ENCODE results near the gene ZNF595. TPM values are rescaled to one million over a fixed set of nuclear protein-coding genes. Genes with fewer than 3 reads are reported as not detected.
"Not testable (repeated sequence)": the region's sequence is repeated elsewhere in the genome, so short reads cannot be mapped to it uniquely, and the experiment has no call there.

The ZNF595 gene
- total RNA-seq, 2 donors from 2014 or later: 7.7 to 9.8 TPM

DNA sequence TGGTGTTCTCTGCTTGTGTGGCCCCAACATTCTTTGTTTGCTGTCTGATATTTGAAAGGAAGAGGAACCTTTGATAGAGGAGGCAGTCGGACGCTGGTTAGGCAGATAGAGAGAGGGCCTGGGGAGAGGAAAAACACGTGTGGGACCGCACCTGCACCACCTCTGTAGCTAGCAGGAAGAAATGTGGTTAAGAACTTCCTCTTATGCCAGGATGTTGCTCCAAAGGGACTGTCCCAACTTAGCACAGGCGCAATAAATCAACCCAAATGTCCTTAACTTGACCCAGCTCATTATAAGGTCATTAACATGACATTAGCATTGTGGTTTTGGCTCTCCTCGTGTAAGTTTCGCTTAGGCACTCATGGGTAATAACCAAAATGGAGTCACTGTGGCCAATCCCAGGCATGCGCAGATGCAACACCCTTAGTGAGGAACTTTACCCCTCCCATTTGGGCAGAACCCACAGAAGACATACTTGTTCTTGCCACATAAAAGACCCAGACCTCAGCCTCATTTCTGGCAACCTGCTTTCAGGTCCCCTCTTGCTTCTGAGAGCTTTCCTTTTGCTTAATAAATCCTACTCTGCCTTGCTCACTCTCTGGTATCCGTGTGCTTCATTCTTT, 1.4 kb upstream of the ZNF595 start:
- DNase-seq (ENCODE audit: low spot score in 2 of 2) (peak in 1 of 2 donors; percentile 60), ATAC-seq (peak; percentile 50 to 79)
- not testable (repeated sequence) for H3K36me3 Mint-ChIP-seq, H3K9me3 Mint-ChIP-seq, H3K27ac Mint-ChIP-seq

DNA sequence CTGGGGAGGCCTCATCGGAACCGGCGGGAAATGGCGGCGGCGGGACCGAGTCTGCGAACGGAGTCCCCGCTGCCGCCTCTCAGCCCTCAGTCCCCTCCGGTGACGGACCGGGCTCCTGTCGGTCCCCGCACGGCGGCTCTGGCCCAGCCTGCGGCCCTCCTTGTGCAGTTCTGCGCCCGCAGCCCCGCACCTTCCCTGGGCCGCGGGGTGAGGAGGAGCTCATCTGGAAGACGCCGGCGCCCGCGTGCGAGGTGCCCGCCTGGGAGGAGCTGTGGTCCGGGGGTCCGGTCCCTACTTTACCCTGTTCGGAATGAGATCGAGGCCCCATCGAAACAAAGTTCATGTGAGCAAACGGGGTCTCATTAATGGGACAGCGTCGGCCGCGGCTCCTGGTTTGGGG, 400 bp downstream of the ZNF595 start:
- not testable (repeated sequence) for H3K36me3 Mint-ChIP-seq; DNase-seq (ENCODE audit: low spot score in 2 of 2); H3K27ac Mint-ChIP-seq; H3K9me3 Mint-ChIP-seq
- peak in 1 of 2 donors; percentile 16 for ATAC-seq

DNA sequence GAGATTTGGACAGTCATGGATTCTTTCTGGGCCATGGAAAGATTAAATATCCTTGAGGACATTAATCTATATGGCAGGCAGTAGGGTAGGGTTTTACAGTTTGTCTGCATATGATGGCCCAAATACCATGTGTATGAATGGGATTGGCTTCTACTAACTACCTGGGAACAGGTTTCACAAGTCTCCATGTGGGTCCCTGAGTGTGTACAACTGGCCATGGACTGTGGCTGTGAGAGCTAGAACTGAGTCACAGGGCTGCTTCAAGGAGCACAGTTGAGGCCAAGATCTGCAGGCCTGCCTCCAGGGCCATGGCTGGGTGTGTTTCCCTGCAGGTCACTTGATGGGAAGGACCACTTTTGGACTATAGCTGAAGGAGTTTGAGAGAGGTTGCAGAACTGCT, 11.6 kb downstream of the ZNF595 start:
- not testable (repeated sequence) for DNase-seq (ENCODE audit: low spot score in 2 of 2); ATAC-seq; H3K27ac Mint-ChIP-seq
- Mint-ChIP-seq H3K36me3 (peaks cover 12% of the 10 kb centered on the region in 2 donors), H3K9me3 (peaks cover 11 to 12% of the 10 kb centered on the region in 2 donors)

DNA sequence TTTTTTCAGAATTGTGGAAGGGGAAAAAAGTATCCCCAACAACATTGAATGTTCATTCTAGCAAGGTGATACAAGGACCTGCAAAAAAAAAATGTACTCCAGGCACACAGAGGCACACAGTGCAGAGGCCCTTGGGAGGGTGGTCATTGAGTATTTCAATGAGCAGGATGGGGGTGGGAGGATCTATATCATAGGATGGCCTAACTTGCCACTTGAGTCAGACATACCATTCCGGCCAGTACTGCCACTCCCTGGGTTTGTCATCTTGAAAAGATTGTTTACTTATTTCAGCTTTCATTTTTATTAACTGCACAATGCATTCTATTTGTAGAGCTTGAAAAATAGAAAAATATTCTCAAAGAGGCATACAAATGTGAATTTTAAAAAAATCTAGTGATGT, 18.7 kb downstream of the ZNF595 start:
- peaks cover 67 to 71% of the 10 kb centered on the region in 2 donors for H3K36me3 Mint-ChIP-seq

DNA sequence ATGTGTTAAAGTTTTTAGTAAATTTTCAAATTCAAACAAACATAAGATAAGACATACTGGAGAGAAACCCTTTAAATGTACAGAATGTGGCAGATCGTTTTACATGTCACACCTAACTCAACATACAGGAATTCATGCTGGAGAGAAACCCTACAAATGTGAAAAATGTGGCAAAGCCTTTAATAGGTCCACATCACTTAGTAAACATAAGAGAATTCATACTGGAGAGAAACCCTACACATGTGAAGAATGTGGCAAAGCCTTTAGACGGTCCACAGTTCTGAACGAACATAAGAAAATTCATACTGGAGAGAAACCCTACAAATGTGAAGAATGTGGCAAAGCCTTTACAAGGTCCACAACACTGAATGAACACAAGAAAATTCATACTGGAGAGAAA, 32.8 kb downstream of the ZNF595 start:
- Mint-ChIP-seq H3K27ac (no peak overlapping the region), H3K36me3 (peaks cover 40 to 64% of the 10 kb centered on the region in 2 donors), H3K9me3 (peaks cover 41 to 49% of the 10 kb centered on the region in 2 donors)
- ATAC-seq: no peak
- DNase-seq (ENCODE audit: low spot score in 2 of 2): no peak

More for the DNA sequence above, 18.7 kb downstream of the ZNF595 start:
- no peak for DNase-seq (ENCODE audit: low spot score in 2 of 2)
- ATAC-seq: no peak
- Mint-ChIP-seq H3K27ac (no peak overlapping the region), H3K9me3 (peaks cover 32 to 52% of the 10 kb centered on the region in 2 donors)

DNA sequence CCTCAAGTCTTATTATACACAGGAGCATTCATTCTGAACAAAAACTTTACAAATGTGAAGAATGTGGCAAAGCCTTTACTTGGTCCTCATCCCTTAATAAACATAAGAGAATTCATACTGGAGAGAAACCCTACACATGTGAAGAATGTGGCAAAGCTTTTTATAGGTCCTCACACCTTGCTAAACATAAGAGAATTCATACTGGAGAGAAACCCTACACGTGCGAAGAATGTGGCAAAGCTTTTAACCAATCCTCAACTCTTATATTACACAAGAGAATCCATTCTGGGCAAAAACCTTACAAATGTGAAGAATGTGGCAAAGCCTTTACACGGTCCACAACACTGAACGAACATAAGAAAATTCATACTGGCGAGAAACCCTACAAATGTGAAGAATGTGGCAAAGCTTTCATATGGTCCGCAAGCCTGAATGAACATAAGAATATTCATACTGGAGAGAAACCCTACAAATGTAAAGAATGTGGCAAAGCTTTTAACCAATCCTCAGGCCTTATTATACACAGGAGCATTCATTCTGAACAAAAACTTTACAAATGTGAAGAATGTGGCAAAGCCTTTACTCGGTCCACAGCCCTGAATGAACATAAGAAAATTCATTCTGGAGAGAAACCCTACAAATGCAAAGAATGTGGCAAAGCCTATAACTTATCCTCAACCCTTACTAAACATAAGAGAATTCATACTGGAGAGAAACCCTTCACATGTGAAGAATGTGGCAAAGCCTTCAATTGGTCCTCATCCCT, 33.6 kb downstream of the ZNF595 start:
- not testable (repeated sequence) for ATAC-seq; DNase-seq (ENCODE audit: low spot score in 2 of 2); H3K27ac Mint-ChIP-seq
- Mint-ChIP-seq H3K9me3 (peaks cover 46 to 53% of the 10 kb centered on the region in 2 donors), H3K36me3 (peaks cover 41 to 66% of the 10 kb centered on the region in 2 donors)

DNA sequence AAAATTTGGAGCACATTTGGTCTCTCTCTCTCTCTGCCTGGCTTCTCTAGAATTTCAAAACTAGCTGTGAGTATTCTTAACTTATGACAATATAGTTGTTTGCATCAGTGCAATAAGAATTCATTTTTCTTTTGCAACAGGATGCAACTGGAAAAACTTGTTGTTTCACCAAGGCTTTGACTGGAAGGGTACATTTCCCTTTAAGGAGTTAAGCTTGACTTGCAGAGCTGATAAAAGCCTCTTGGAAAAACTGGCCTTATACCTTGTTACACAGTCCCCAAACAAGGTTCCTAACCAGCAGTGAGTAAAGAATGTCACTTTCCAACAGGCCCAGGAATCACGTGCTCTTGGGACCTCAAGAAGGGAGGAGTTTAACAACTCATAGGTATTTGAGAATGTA, 45.3 kb downstream of the ZNF595 start:
- DNase-seq (ENCODE audit: low spot score in 2 of 2): no peak
- Mint-ChIP-seq H3K27ac (no peak overlapping the region), H3K9me3 (peaks cover 24 to 37% of the 10 kb centered on the region in 2 donors), H3K36me3 (peaks cover 49 to 53% of the 10 kb centered on the region in 2 donors)
- no peak for ATAC-seq

DNA sequence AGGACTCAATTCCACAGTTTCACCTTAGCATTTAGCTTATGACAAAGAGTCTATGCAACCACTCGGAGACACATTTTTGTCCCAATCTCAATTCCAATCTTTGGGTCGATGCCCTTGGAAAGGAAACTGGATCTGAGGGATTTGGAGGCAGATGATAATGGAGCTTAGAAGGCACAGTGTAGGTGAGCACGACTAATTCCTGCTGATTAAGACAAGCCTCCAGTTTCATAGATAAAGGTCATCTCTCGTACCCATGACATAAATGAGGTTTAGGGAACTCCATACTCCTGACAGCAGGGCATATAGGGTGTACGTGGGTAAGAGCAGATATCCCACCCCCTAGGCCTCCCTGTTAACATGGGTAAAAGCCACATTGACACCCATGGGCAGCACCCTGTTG, 46.7 kb downstream of the ZNF595 start:
- peaks cover 44 to 52% of the 10 kb centered on the region in 2 donors for H3K36me3 Mint-ChIP-seq
- DNase-seq (ENCODE audit: low spot score in 2 of 2) (no peak), ATAC-seq (no peak)
- peaks cover 21 to 35% of the 10 kb centered on the region in 2 donors for H3K9me3 Mint-ChIP-seq
- H3K27ac Mint-ChIP-seq: no peak overlapping the region

DNA sequence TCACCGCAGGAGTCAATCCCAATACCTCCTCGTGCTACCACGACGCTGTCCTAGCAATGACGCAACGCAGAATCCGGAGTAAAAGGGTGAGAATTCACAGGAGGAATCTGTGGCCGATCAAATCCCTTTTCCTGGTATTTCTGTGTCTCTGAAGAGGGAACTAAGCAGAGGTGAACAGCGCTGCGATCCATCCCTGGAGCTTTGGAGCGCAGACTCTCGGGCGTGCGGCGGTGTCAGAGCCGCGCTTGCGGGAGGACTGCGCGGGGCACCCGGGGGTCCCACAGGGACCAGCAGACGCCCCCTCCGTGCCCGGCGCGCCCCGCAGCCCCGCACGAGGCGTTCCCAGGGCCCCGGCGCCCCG, 53.9 kb downstream of the ZNF595 start:
- H3K27ac Mint-ChIP-seq: no peak overlapping the region
- peaks cover 20 to 65% of the 10 kb centered on the region in 2 donors for H3K9me3 Mint-ChIP-seq
- ATAC-seq (no peak), DNase-seq (ENCODE audit: low spot score in 2 of 2) (no peak)
- peaks cover 61 to 65% of the 10 kb centered on the region in 2 donors for H3K36me3 Mint-ChIP-seq

DNA sequence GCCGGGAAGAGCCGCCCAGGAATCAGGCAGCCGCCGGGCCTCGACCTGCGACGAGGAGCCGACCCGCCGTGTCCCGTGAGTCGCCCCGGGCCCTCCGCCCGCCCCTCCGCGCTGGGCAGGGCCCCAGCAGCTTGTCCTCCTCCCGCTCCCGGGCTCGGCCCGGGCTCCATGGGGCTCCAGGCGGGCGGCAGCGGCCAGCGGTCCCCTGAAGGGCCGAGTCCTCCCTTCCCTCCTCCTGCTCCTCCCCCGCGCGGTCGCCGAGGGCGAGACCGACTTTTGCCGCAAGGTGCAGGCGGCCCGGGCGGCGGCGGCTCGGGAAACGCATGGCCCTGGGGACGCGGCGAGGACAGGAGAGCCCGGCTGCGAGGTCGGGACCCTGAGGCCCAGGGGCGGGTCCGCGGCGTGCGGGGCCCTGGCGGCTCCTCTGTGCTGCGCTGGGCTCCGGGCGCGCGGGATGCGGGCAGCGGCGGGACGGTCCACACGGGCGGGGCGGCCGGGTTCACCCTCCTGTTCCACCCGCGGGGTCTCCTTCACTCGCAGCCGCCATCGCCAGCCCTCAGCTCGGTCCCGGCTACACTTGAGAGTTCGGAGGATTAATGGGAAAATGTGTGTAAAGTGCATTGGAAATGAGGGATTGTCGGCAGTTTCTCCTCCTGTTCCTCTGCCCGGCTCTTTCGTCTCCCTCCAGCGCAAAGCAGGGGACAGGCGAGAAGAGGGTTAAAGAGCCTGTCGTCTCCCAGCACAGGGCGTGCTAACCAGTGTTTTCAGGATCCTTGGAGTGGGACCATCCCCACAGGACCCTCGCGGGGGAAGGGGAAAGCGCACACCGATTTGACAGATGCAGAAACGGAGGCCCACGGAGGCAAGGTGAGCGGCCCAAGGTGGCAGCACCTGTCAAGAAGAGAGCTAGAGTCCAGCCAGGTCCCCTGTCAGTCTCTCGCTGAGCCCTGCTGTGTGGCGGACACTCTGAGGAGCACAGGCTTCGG, 54.6 kb downstream of the ZNF595 start:
- Mint-ChIP-seq H3K9me3 (peaks cover 17 to 61% of the 10 kb centered on the region in 2 donors), H3K27ac (no peak overlapping the region), H3K36me3 (peaks cover 54 to 60% of the 10 kb centered on the region in 2 donors)
- ATAC-seq (no peak), DNase-seq (ENCODE audit: low spot score in 2 of 2) (no peak)

DNA sequence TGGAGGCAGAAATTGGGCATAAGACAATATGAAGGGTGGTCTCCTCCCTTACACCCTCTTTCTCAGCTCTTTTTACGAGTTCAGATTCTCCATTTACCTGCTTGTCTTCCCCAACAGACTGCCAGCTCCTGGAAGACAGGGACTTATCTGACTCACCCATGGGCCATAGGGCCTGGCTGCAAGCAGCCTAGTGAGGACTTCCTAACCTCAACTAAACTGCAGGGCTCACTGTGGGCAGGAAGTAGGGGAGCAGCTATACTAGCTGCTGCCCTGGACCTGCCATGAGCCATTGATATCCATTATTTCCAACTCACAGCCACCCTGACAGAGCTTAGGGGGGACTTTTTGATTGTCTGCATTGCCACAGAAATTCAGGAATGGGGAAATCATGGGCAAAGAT, 59.6 kb downstream of the ZNF595 start:
- peaks cover 17 to 73% of the 10 kb centered on the region in 2 donors for H3K9me3 Mint-ChIP-seq
- peaks cover 43 to 61% of the 10 kb centered on the region in 2 donors for H3K36me3 Mint-ChIP-seq
- no peak for DNase-seq (ENCODE audit: low spot score in 2 of 2)
- ATAC-seq: no peak
- no peak overlapping the region for H3K27ac Mint-ChIP-seq

DNA sequence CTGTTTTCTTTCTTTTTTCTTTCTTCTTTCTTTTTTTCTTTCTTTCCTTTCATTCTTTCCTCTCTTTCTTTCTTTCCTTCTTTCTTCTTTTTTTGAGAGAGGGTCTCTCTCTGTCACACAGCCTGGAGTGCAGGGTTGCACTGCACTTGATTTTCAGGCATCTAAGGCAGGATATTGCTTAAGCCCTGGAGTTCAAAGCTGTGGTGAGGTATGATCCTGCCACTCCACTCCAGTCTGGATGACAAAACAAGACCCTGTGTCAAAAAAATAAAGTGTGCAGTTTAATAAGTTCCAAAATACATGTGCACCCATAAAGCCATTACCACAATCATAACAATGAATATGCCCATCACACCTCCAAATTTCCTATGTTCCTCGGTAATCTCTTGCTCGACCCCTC, 60.6 kb downstream of the ZNF595 start:
- Mint-ChIP-seq H3K27ac (no peak overlapping the region), H3K36me3 (peaks cover 35 to 52% of the 10 kb centered on the region in 2 donors), H3K9me3 (peaks cover 16 to 66% of the 10 kb centered on the region in 2 donors)
- no peak for DNase-seq (ENCODE audit: low spot score in 2 of 2)
- ATAC-seq: no peak

DNA sequence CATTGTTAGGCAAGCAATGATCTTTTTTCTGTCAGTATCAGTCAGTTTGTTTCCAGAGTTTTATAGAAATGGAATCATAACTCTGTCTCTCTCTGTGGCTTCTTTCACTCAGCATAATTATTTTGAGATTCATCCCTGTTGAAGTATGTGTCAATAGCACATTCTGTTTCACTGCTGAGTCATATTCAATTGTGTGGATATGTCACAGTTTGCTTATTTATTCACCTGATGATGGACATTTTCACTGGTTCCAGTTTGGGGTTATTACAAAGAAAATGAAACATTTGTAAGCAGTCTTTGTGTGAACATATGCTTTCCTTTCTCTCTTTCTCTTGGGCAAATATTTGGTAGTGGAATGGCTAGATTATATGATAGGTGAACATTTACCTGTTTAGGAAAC, 61.0 kb downstream of the ZNF595 start:
- Mint-ChIP-seq H3K9me3 (peaks cover 11 to 62% of the 10 kb centered on the region in 2 donors), H3K27ac (no peak overlapping the region), H3K36me3 (peaks cover 31 to 51% of the 10 kb centered on the region in 2 donors)
- ATAC-seq (peak in 1 of 2 donors; percentile 30), DNase-seq (ENCODE audit: low spot score in 2 of 2) (no peak)

DNA sequence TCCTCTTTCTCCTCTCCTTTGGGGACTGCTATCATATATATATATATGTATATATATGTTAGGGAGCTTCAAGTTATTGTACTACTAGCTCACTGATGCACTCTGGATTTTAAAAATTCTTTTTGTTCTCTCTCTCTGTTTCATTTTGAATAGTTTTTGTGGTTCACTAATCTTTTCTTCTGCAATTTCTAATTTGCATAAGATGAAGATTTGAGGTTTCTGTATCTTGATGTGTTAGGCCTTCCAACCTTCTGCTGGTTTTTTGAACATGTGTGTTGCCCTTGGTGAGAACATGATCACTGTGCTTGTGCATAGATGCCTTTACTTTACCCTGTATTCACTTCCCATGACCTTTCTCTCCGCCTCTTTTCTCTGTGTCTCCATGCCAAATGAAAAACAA, 63.4 kb downstream of the ZNF595 start:
- Mint-ChIP-seq H3K9me3 (peaks cover 12 to 57% of the 10 kb centered on the region in 2 donors), H3K36me3 (peaks cover 26 to 49% of the 10 kb centered on the region in 2 donors), H3K27ac (no peak overlapping the region)
- no peak for DNase-seq (ENCODE audit: low spot score in 2 of 2)
- ATAC-seq: peak; percentile 55 to 70

DNA sequence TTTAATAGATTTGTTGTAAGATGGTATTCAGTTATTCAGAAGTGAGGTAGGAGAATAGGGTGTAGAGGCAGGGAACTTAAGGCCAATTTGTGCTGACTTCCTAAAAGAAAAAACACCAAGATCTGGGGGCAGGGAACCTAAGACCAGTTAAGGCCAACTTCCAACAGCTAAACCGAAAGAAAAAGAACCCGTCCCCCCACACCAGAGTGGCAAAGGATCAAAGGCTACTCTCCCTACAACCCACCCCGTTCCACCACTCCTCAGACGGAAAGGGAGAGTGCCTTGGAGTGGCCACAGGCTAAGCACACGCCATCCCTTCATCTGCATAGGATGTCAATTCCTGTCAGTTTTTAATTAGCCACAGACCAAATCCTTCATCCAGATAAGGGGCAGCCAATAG, 67.5 kb downstream of the ZNF595 start:
- peaks cover 21 to 46% of the 10 kb centered on the region in 2 donors for H3K9me3 Mint-ChIP-seq
- DNase-seq (ENCODE audit: low spot score in 2 of 2) (no peak), ATAC-seq (no peak)
- H3K27ac Mint-ChIP-seq: no peak overlapping the region
- H3K36me3 Mint-ChIP-seq: peaks cover 36 to 67% of the 10 kb centered on the region in 2 donors

DNA sequence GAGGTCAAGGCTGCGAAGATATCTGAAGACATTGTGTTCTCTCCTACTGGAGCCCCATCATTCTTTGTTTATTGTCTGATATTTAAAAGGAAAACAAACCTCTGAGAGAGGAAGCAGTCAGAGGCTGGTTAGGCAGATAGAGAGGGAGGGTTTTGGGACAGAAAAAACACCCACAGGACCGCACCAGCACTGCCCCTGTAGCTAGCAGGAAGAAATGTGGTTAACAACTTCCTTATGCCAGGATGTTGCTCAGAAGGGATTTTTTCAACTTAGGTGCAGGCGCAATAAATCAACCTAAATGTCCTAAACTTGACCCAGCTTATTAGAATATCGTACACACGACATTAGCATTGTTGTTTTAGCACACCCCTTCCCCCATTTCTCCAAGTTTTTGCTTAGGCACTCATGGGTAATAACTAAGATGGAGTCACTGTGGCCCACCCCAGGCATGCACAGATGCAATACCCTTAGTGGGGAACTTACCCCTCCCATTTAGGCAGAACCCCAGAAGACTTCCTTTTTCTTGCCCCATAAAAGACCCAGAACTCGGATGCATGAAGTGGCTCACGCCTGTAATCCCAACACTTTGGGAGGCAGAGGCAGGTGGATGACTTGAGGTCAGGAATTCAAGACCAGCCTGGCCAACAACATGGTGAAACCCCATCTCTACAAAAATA, 68.4 kb downstream of the ZNF595 start:
- no peak overlapping the region for H3K27ac Mint-ChIP-seq
- H3K9me3 Mint-ChIP-seq: peaks cover 20 to 37% of the 10 kb centered on the region in 2 donors
- peaks cover 40 to 73% of the 10 kb centered on the region in 2 donors for H3K36me3 Mint-ChIP-seq
- DNase-seq (ENCODE audit: low spot score in 2 of 2) (no peak), ATAC-seq (peak in 1 of 2 donors; percentile 47)
